Glutamatergic neuron (in vitro differentiated cells): Measurements from ENCODE around the gene CFAP99. TPM values are rescaled to one million over a fixed set of nuclear protein-coding genes. Genes with fewer than 3 reads are reported as not detected.
A peak's percentile ranks its signal among the peaks of the same experiment; 100 is the strongest.

Experiments used
- DNase-seq: peaks from one replicate; pipeline ENCODE4 v3.0.0; 2022
- H3K27ac Mint-ChIP-seq: one replicate; pipeline ENCODE4 v1.8.0; 2020; ENCODE audit warnings: mild to moderate bottlenecking, mixed read lengths, inconsistent platforms; ENCODE audit not compliant: unreplicated experiment
- H3K27me3 Mint-ChIP-seq: one replicate; pipeline ENCODE4 v1.8.0; 2020; ENCODE audit warnings: mild to moderate bottlenecking, moderate library complexity, mixed read lengths, inconsistent platforms; ENCODE audit not compliant: unreplicated experiment
- H3K36me3 Mint-ChIP-seq: one replicate; pipeline ENCODE4 v1.8.0; 2020; ENCODE audit warnings: mild to moderate bottlenecking, mixed read lengths, inconsistent platforms; ENCODE audit not compliant: unreplicated experiment
- H3K4me1 Mint-ChIP-seq: one replicate; pipeline ENCODE4 v1.8.0; 2020; ENCODE audit warnings: mild to moderate bottlenecking, low read depth, mixed read lengths, inconsistent platforms; ENCODE audit not compliant: unreplicated experiment
- H3K4me3 Mint-ChIP-seq: one replicate; pipeline ENCODE4 v1.8.0; 2020; ENCODE audit warnings: mild to moderate bottlenecking, mixed read lengths, inconsistent platforms; ENCODE audit not compliant: unreplicated experiment
- H3K9me3 Mint-ChIP-seq: one replicate; pipeline ENCODE4 v1.8.0; 2020; ENCODE audit warnings: mild to moderate bottlenecking, moderate library complexity, mixed read lengths, inconsistent platforms; ENCODE audit not compliant: unreplicated experiment
- total RNA-seq: library from RNA; stranded (reverse); fragmentation: NEBNext Ultra II Directional; extraction: Animal tissue kit (Norgen Biotek cat#: 25700); gene quantifications from one replicate; pipeline ENCODE4 v1.2.1, GENCODE V29; 2021; ENCODE audit not compliant: unreplicated experiment
- TF ChIP-seq, protein P1 (sequence below): fragments of 200-600 bp; sonication (generic); IDR thresholded peaks from one replicate; pipeline ENCODE4 v1.5.0; 2021; ENCODE audit not compliant: partially characterized antibody, unreplicated experiment

Gene CFAP99
- total RNA-seq, 1 donor from 2014 or later, result not detected

DNA sequence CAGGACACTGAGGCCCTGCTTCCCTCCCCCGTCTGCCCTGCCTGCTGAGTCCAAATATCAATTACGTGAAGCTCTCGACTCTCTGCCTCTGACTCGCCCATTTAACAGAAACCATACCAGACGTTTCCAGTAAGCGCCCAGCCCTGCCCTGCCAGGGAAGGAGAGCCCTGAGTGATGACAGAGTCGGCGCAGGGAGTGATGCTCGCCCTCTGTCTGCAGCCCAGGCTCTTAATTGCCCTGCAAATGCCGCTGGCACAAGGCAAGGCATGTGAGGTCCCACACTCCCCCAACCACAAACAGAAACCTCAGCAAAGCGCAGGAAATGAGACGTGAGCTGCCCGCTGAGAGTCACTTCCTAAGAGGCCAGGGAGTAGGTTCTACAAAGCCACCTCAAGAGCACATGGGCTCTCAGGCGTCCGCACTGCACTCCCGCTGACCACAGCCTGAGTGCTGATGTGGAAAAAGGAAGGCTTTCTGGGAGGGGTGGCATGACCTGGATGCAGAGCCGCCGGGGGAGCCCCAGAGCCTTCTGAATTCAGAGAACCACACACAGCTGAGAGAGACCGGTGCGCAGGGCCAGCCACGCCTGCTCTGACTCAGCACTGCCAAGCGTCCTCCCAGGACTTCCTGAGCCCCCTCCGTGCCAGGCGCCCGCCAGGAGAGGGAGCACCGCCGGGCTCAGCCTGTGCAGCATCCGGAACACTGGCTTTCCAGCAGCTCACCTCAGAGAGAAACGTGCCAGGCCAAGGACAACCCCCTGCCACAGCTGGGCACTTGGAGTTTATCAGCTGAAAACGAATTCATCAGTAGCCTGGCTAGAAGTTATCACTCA lies 5.7 kb upstream of the CFAP99 start:
- H3K9me3 Mint-ChIP-seq, result peaks cover 11% of the 10 kb centered on the region
- H3K36me3 Mint-ChIP-seq, result no peaks in the 10 kb centered on the region
- H3K4me1 Mint-ChIP-seq, result peaks cover 8% of the 10 kb centered on the region
- no peak overlapping the region for H3K27ac Mint-ChIP-seq
- peak overlapping the region; percentile 36 for H3K4me3 Mint-ChIP-seq
- peak; percentile 55 for DNase-seq
- H3K27me3 Mint-ChIP-seq, result peaks cover 20% of the 10 kb centered on the region
- TF ChIP-seq, protein P1, sequence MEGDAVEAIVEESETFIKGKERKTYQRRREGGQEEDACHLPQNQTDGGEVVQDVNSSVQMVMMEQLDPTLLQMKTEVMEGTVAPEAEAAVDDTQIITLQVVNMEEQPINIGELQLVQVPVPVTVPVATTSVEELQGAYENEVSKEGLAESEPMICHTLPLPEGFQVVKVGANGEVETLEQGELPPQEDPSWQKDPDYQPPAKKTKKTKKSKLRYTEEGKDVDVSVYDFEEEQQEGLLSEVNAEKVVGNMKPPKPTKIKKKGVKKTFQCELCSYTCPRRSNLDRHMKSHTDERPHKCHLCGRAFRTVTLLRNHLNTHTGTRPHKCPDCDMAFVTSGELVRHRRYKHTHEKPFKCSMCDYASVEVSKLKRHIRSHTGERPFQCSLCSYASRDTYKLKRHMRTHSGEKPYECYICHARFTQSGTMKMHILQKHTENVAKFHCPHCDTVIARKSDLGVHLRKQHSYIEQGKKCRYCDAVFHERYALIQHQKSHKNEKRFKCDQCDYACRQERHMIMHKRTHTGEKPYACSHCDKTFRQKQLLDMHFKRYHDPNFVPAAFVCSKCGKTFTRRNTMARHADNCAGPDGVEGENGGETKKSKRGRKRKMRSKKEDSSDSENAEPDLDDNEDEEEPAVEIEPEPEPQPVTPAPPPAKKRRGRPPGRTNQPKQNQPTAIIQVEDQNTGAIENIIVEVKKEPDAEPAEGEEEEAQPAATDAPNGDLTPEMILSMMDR, result no peak

DNA sequence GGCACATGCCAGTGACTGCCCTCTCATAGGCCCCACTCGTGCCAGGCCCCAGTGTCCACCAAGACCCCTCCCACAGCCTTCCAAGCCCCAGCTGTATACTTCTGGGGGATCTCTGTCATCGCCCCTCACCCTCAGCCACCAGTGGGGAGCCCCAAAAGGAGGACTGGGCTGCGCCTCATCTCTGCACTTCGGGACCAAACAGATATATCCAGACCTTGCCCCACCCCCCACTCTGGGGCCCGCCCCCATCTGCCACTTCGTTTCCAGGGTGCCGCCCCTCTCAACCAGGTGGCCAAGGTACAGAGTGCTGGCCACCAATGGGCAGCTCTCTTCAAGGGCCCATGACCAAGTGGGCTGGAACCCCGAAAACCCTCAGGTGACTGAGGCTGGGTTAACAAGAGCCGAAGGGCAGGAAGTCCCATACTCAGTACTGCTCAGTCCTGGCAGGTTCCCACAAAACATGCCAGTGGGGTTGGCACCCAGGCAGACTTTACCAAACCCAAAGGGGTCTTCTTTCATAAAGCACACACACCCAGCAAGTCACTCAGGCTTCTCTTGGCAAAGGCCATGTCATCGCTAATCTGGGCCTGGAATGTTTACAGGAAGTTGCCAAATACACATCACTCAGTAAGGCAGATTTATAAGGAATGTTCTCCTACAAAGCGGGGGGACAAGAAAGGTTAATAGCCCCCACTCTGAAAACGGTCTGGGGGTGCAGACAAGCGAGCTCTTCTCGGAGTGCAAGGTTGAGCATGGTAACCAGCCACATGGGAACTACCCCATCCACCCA lies 4.7 kb upstream of the CFAP99 start:
- Mint-ChIP-seq H3K27me3 (peaks cover 20% of the 10 kb centered on the region), H3K36me3 (no peaks in the 10 kb centered on the region), H3K9me3 (peaks cover 12% of the 10 kb centered on the region), H3K4me3 (no peak overlapping the region), H3K27ac (no peak overlapping the region), H3K4me1 (peaks cover 8% of the 10 kb centered on the region)
- DNase-seq, result no peak
- TF ChIP-seq, protein P1, result no peak

DNA sequence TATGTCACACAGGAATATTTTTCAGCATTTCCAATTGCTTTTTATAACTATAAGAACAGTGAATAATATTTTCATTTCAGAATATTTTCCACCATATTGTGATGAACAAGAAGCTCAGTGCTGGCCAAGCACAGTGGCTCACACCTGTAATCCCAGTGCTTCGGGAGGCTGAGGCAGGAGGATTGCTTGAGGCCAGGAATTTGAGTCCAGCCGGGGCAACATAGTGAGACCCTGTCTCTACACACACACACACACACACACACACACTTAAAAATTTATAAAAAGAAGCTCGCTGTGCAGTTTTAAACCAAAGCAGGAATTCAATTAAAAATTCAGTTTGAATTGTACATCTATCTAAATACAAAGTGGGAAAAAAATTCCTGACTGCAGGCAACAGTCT lies 3.5 kb upstream of the CFAP99 start:
- Mint-ChIP-seq H3K9me3 (peaks cover 20% of the 10 kb centered on the region), H3K27me3 (peaks cover 27% of the 10 kb centered on the region), H3K27ac (no peak overlapping the region), H3K4me3 (no peak overlapping the region), H3K36me3 (peaks cover 6% of the 10 kb centered on the region), H3K4me1 (peaks cover 11% of the 10 kb centered on the region)
- TF ChIP-seq, protein P1, result no peak
- DNase-seq, result no peak

DNA sequence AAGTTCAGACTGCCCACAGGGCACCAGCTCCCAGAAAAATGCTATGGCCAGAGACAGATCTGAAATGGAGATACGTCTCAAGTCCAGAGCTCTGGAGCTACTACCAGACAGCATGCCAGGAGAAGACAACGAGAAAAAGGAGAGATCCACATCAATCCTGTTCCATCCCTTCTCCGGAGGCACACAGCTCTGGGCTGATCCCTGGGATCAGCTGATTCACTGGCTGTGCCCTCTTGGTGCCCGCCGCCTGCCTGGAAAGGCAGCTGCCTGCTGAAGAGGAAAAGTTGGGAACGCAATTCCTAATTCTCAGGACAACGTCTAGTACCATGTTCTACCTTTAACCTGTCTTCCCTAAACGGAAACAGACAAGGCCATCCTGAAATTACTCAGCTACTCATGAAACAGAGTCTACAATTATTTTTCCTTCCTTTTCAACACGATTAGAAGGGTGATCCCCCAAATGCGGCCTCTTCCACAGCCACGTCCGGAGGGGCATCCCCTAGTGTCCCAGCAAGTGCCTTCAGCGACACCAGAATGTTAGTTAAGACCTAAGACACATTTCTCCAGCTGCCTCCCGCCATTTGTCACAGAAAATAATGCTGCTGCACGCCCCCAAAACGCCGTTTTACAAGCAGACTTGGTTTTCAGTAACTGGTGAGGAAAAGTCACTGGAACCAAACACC lies 2.7 kb upstream of the CFAP99 start:
- no peak for DNase-seq
- Mint-ChIP-seq H3K27ac (no peak overlapping the region), H3K27me3 (peaks cover 30% of the 10 kb centered on the region), H3K4me1 (peaks cover 11% of the 10 kb centered on the region), H3K4me3 (peak overlapping the region; percentile 78), H3K9me3 (peaks cover 20% of the 10 kb centered on the region), H3K36me3 (peaks cover 6% of the 10 kb centered on the region)
- TF ChIP-seq, protein P1, result no peak
